KMS-11 (cell line): ENCODE data around the gene ERCC2.
A peak's percentile ranks its signal among the peaks of the same experiment; 100 is the strongest.

Experiments used
- H2AFZ ChIP-seq: fragments of 200-600 bp; sonication (generic); 2 replicates; pipeline ENCODE4 v1.6.1; 2016; ENCODE audit warnings: antibody characterized with exemption, mixed run types, low read depth
- H3K27ac ChIP-seq: fragments of 200-600 bp; sonication (generic); 2 replicates; pipeline ENCODE4 v1.6.1; 2016; ENCODE audit warnings: mild to moderate bottlenecking, mixed run types
- H3K27me3 ChIP-seq: fragments of 200-600 bp; sonication (generic); 2 replicates; pipeline ENCODE4 v1.6.1; 2017; ENCODE audit warnings: mild to moderate bottlenecking, low read depth, mixed run types, moderate library complexity; ENCODE audit not compliant: insufficient read depth
- H3K36me3 ChIP-seq: fragments of 200-600 bp; sonication (generic); 2 replicates; pipeline ENCODE4 v1.6.1; 2017; ENCODE audit warnings: mild to moderate bottlenecking, mixed run types; ENCODE audit not compliant: insufficient read depth
- H3K4me1 ChIP-seq: fragments of 200-600 bp; sonication (generic); 2 replicates; pipeline ENCODE4 v1.6.1; 2016; ENCODE audit warnings: mild to moderate bottlenecking, low read depth, mixed run types; ENCODE audit not compliant: poor library complexity, severe bottlenecking
- H3K4me2 ChIP-seq: fragments of 200-600 bp; sonication (generic); 2 replicates; pipeline ENCODE4 v1.7.0; 2016; ENCODE audit warnings: mild to moderate bottlenecking, mixed run types
- H3K4me3 ChIP-seq: fragments of 200-600 bp; sonication (generic); IDR thresholded peaks from 2 replicates; pipeline ENCODE4 v1.6.1; 2017; ENCODE audit warnings: low read depth, low read length, mixed read lengths; ENCODE audit not compliant: insufficient read depth
- H3K79me2 ChIP-seq: fragments of 200-600 bp; sonication (generic); 2 replicates; pipeline ENCODE4 v1.6.1; 2016; ENCODE audit warnings: low read depth, mixed run types; ENCODE audit not compliant: insufficient read depth
- H3K9ac ChIP-seq: fragments of 200-600 bp; sonication (generic); 2 replicates; pipeline ENCODE4 v1.6.1; 2016; ENCODE audit warnings: mild to moderate bottlenecking, mixed run types
- H4K20me1 ChIP-seq: fragments of 200-600 bp; sonication (generic); 2 replicates; pipeline ENCODE4 v1.6.1; 2016; ENCODE audit warnings: mild to moderate bottlenecking, mixed run types; ENCODE audit not compliant: insufficient read depth
- CTCF ChIP-seq: fragments of 200-600 bp; sonication (generic); conservative IDR thresholded peaks from 2 replicates; pipeline ENCODE4 v1.6.1; 2017; ENCODE audit warnings: low read depth, mild to moderate bottlenecking, antibody characterized with exemption, low read length, moderate library complexity, mixed read lengths

The ERCC2 gene

GRCh38 chr19:45342911-45343310 lies 27.5 kb downstream of the ERCC2 start:
- no peak overlapping the region for H3K27ac ChIP-seq
- H3K4me1 ChIP-seq, result peaks cover 10% of the 10 kb centered on the region
- no peaks in the 10 kb centered on the region for H3K79me2 ChIP-seq
- H3K4me2 ChIP-seq, result no peak overlapping the region
- H2AFZ ChIP-seq, result no peak overlapping the region
- no peak overlapping the region for H3K9ac ChIP-seq
- H3K27me3 ChIP-seq, result peaks cover 4% of the 10 kb centered on the region; the same call in 1 of the 2 replicates
- H3K4me3 ChIP-seq, result no peak overlapping the region
- no peaks in the 10 kb centered on the region for H4K20me1 ChIP-seq
- TF ChIP-seq CTCF, result no peak
- no peaks in the 10 kb centered on the region for H3K36me3 ChIP-seq

- H3K79me2 ChIP-seq, result no peaks in the 10 kb centered on the region
- H2AFZ ChIP-seq, result peak overlapping the region; percentile 30; the same call in 1 of the 2 replicates
- peaks cover 4% of the 10 kb centered on the region; the same call in 1 of the 2 replicates for H3K27me3 ChIP-seq
- H3K27ac ChIP-seq, result no peak overlapping the region
- peaks cover 10% of the 10 kb centered on the region for H3K4me1 ChIP-seq
- no peak overlapping the region for H3K4me3 ChIP-seq
- no peak overlapping the region for H3K9ac ChIP-seq
- peak overlapping the region; percentile 50; the same call in 1 of the 2 replicates for H3K4me2 ChIP-seq
- no peak for TF ChIP-seq CTCF
- no peaks in the 10 kb centered on the region for H3K36me3 ChIP-seq
- no peaks in the 10 kb centered on the region for H4K20me1 ChIP-seq
Measured at GRCh38 chr19:45340899-45341453, 29.4 kb downstream of the ERCC2 start.

- Histone ChIP-seq H3K4me2 (peak within 1 kb of the TSS; percentile 50), H3K27me3 (peaks cover 4% of the 10 kb centered on the region; the same call in 1 of the 2 replicates), H3K79me2 (no peaks in the 10 kb centered on the region), H3K9ac (no peak within 1 kb of the TSS), H3K4me1 (peaks cover 10% of the 10 kb centered on the region), H3K4me3 (no peak within 1 kb of the TSS), H2AFZ (peak within 1 kb of the TSS; percentile 30; the same call in 1 of the 2 replicates), H4K20me1 (no peaks in the 10 kb centered on the region), H3K36me3 (no peaks in the 10 kb centered on the region), H3K27ac (no peak within 1 kb of the TSS)
- TF ChIP-seq CTCF, result no peak
Measured at GRCh38 chr19:45340232-45340898, 30.0 kb downstream of the ERCC2 start, which contains the start of gene KLC3. KLC3 (plus strand) TSS chr19:45340750; CDS start chr19:45345542, 4,792 bp downstream.

- Histone ChIP-seq H3K4me1 (peaks cover 10% of the 10 kb centered on the region), H3K79me2 (no peaks in the 10 kb centered on the region), H3K27ac (no peak overlapping the region), H3K9ac (no peak overlapping the region), H3K36me3 (no peaks in the 10 kb centered on the region), H3K27me3 (peaks cover 4% of the 10 kb centered on the region; the same call in 1 of the 2 replicates), H4K20me1 (no peaks in the 10 kb centered on the region), H2AFZ (no peak overlapping the region), H3K4me2 (no peak overlapping the region), H3K4me3 (no peak overlapping the region)
- no peak for TF ChIP-seq CTCF
Measured at GRCh38 chr19:45339629-45340028, 30.7 kb downstream of the ERCC2 start.
